NT2/D1 (cell line): ENCODE data around the gene ITPRIP.

ENCODE experiments used
- SUZ12 ChIP-seq: IDR thresholded peaks from 2 replicates; pipeline ENCODE4 v1.6.1; 2011; ENCODE audit not compliant: insufficient read length, insufficient read depth; ENCODE audit errors: extremely low read depth
- YY1 ChIP-seq: IDR thresholded peaks from 2 replicates; pipeline ENCODE4 v1.6.1; 2011; ENCODE audit not compliant: insufficient read length, insufficient read depth

DNA sequence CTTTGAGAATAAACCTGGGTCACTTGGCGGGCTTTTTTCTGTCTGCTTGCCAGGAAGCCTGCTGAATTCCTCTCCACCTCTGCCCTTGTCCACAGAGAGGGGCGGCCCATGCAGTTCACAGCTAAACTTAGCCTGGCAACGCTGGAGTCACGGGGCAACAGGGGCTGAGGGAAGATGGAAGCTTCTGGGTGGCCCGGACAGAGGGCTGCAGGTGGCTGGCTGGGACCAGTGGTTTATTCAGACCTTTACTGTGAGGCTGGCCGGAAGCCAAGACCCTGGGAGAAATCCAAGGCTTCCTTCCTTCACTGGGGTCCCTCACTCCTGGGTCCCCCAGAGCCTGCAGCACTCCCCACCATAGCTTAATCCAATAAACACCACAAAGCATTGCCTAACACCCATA lies 17.0 kb downstream of the ITPRIP start:
- TF ChIP-seq YY1 (no peak), SUZ12 (no peak)
